ENCODE measurements around the gene LMF1. TPM values are rescaled to one million over a fixed set of nuclear protein-coding genes. Genes with fewer than 3 reads are reported as not detected.

The LMF1 gene
- total RNA-seq, 1 experiment from 2014 or later: 7.1 TPM

DNA sequence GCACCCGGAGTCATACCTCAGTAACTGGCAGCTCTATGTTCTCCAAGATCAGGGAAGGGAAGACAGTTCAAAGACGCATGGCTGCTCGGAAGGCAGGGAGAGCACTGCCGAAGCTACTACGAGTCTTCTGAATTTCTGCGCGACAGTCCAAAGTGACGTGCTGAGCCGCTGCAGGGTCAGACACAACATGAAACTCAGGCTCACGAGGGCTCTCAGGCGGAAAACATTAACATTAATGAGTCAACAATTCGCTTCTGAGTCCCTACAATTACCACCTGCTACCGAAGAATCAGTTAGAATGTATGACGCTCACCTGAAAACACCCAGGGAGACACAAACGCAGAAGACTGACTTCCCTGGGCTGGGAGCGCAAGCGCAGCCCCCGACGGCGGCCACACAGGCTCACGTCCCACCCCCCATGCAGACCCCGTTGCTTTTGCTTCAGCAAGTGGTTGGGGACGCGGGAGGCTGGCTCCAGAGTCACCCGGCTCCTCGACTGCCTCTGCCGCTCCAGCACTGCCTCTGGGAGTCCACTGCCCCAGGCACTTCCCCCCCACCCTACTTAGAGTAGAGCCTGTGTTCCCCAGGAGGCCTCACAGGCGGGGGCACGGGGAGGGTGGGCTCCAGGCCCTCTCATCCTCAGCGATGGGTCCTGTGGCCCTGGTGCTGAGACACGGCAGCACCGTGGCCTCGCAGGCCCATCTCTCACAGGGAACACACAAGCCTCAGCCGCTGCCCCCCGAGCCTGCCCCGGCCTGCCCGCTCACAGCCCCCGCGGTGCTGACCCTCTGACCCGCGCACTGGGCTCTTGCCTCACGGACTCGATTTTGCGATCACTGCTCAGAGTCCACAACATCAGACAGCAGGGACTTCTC, 38.9 kb downstream of the LMF1 start:
- no peak for DNase-seq

DNA sequence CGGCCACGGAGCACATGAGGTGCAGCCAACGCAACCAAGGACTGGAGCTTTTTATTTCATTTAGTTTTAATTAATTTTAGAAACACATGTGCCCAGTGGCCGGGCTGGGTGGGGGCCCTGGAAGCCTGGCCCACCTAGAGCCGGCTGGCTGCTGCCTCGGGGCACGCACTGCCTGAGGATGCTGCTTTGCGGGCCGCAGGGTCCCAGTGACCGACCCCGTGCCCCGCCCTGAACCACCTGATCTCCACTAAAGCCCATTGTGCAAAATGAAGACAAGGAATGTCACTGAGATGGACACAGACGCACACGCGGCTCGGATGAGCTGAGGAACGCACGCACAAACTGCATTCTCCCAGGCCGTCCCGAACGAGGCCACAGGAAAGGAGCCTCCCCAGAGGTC, 39.6 kb downstream of the LMF1 start:
- no peaks in the 10 kb centered on the region for H3K36me3 ChIP-seq (replicated peaks; ENCODE audit: control insufficient read depth, insufficient read depth, low read length)
- DNase-seq: no peak

More for the DNA sequence above, 38.9 kb downstream of the LMF1 start:
- H3K4me3 ChIP-seq (ENCODE audit: insufficient read depth, low read depth, low read length): no peak overlapping the region
- no peaks in the 10 kb centered on the region for H3K27me3 ChIP-seq (ENCODE audit: control insufficient read depth, insufficient read depth, low read length)
- H3K36me3 ChIP-seq (replicated peaks; ENCODE audit: control insufficient read depth, insufficient read depth, low read length): no peaks in the 10 kb centered on the region

DNA sequence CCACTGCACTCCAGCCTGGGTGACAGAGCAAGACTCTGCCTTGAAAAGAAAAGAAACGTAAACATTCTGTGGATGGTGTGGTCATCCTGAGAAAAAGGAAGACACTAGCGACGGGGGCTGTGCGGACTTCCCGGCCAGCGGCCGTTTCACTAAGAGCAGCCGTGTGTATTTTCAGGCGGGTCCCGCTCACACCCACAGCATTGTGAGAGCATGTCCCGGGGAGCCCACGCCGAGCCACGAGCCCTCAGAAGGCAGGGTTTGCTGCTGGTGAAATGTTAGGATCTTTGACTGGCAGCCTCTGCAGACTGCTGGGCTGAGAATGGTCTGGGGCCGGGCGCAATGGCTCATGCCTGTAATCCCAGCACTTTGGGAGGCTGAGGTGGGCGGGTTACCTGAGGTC, 40.3 kb downstream of the LMF1 start:
- H3K27me3 ChIP-seq (ENCODE audit: control insufficient read depth, insufficient read depth, low read length): no peaks in the 10 kb centered on the region
- no peaks in the 10 kb centered on the region for H3K36me3 ChIP-seq (replicated peaks; ENCODE audit: control insufficient read depth, insufficient read depth, low read length)
- DNase-seq: no peak
- no peak overlapping the region for H3K4me3 ChIP-seq (ENCODE audit: insufficient read depth, low read depth, low read length)

More for the DNA sequence above, 39.6 kb downstream of the LMF1 start:
- Histone ChIP-seq H3K27me3 (ENCODE audit: control insufficient read depth, insufficient read depth, low read length) (no peaks in the 10 kb centered on the region), H3K4me3 (ENCODE audit: insufficient read depth, low read depth, low read length) (no peak overlapping the region)

DNA sequence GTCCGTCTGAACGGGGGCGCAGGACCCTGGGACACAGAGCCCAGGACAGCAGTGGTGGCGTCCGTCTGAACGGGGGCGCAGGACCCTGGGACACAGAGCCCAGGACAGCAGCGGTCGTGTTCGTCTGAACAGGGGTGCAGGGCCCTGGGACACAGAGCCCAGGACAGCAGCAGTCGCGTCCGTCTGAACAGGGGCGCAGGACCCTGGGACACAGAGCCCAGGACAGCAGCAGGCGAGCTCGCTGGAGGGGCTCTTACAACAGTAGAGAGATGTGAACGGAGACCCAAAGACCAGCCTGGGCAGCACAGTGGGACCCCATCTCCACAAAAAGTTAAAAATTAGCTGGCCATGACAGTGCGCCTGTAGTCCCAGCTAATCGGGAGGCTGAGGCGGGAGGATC, 40.7 kb downstream of the LMF1 start:
- no peaks in the 10 kb centered on the region for H3K27me3 ChIP-seq (ENCODE audit: control insufficient read depth, insufficient read depth, low read length)
- no peaks in the 10 kb centered on the region for H3K36me3 ChIP-seq (replicated peaks; ENCODE audit: control insufficient read depth, insufficient read depth, low read length)
- no peak overlapping the region for H3K4me3 ChIP-seq (ENCODE audit: insufficient read depth, low read depth, low read length)
- no peak for DNase-seq

DNA sequence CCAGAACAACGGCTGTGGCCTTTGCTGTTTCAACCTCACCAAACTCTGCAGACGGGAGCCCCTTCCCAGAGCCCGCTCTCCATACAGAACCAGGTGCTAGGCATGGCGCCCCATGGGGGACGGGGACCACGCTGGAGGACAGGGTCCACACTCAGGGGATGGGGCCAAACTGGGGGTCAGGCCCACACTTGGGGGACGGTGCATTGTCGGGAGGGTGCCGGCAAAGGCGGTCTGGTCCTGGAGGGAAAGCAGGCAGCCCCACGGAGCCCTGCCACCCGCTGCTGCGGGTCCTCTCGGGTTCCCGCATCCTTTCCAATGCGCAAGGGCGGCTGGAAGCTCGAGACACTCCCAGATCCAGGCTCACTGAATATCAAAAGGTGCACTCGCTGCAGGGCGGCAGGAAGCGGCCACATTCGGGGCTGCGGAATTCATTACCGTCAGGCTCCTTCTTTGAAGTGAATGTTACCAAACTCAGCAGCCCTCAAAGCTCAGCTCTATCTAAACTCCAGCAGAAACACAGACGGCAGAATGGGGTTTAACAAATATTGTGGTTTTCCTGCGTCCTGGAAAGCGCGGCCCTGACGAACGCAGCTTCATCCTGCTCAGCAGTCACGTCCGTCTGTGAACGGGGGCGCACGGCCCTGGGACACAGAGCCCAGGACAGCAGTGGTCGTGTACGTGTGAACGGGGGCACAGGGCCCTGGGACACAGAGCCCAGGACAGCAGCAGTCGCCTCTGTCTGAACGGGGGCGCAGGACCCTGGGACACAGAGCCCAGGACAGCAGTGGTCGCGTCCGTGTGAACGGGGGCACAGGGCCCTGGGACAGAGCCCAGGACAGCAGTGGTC, 41.3 kb downstream of the LMF1 start:
- H3K27me3 ChIP-seq (ENCODE audit: control insufficient read depth, insufficient read depth, low read length): no peaks in the 10 kb centered on the region
- no peaks in the 10 kb centered on the region for H3K36me3 ChIP-seq (replicated peaks; ENCODE audit: control insufficient read depth, insufficient read depth, low read length)
- DNase-seq: peak; percentile 90
- no peak overlapping the region for H3K4me3 ChIP-seq (ENCODE audit: insufficient read depth, low read depth, low read length)

DNA sequence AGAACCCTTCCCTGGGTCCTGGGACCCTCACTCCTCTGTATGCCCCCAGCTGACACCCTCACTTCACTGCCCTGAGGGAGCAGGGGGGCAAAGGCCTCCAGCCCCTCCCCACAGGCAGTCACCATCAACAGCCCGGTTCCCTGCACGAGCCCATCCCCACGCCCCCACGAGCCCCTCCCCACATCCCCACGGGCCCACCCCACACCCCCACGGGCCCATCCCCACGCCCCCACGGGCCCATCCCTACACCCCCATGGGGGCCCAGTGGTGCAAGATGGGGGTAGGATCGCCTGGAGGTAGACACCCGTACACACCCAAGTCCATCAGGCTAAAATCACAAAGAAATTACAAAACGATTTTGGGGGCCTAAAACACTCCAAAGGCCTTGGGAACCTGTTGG, 42.3 kb downstream of the LMF1 start:
- H3K4me3 ChIP-seq (ENCODE audit: insufficient read depth, low read depth, low read length): no peak overlapping the region
- no peaks in the 10 kb centered on the region for H3K27me3 ChIP-seq (ENCODE audit: control insufficient read depth, insufficient read depth, low read length)
- no peaks in the 10 kb centered on the region for H3K36me3 ChIP-seq (replicated peaks; ENCODE audit: control insufficient read depth, insufficient read depth, low read length)
- DNase-seq: no peak

DNA sequence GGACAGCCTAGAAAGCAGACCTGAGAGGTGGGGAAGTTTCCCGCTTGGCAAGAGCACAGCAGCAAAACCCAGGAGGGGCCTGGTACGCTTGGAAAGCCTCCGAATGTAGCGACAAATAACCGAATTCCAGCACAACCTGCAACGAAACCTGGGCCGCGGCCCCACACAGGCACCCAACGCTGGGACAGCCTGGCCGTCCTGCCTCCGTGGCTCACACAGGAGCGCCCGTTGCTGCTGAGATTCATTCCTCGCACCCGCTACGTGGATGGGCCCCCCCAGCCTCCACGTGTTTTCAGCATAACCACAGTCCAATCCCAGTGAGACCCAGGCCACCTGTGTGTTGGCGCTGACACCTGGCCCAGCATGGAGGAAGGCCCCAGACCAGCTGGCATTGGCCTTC, 42.9 kb downstream of the LMF1 start:
- DNase-seq: no peak
- H3K4me3 ChIP-seq (ENCODE audit: insufficient read depth, low read depth, low read length): no peak overlapping the region
- no peaks in the 10 kb centered on the region for H3K36me3 ChIP-seq (replicated peaks; ENCODE audit: control insufficient read depth, insufficient read depth, low read length)
- no peaks in the 10 kb centered on the region for H3K27me3 ChIP-seq (ENCODE audit: control insufficient read depth, insufficient read depth, low read length)

DNA sequence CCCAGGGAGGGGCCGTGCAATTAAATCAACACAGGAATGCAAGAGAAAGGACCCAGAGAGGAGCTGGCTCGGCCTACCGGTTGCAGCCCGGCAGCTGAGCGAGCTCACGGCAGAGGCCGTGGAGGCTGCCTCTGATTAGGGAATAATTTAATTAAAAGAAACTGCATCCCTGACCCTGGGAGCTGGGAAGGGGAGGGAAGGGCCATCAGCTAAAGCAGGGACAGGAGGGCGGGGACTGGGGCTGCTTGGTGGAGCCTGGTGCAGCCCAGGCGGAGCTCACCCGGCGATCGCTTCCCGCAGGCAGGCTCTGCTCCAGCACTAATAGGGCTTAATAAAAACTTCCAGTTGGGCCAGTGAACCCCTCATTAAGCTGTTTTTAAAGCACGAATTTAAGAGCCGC, 43.4 kb downstream of the LMF1 start:
- no peak overlapping the region for H3K4me3 ChIP-seq (ENCODE audit: insufficient read depth, low read depth, low read length)
- H3K27me3 ChIP-seq (ENCODE audit: control insufficient read depth, insufficient read depth, low read length): no peaks in the 10 kb centered on the region
- DNase-seq: no peak

DNA sequence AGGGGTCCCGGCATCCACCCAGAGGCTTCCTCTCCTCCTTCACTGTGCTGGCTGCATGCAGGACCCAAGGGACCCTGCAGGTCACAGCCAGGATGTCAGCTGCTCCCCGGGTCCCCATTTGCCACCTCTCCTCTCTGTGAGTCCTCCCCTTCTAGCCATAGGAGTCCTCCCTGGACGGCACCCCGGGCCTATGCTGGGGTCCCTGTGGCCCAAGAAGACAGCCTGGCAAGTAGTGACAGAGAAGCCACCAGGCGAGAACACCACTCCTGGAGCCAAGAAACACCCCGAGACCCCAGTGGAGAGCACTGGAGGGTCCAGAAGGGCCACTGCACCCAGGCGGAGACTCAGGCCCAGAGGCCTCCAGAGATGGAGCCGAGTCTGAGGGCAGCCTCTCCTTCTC, 44.1 kb downstream of the LMF1 start:
- DNase-seq: no peak
- no peaks in the 10 kb centered on the region for H3K27me3 ChIP-seq (ENCODE audit: control insufficient read depth, insufficient read depth, low read length)
- H3K4me3 ChIP-seq (ENCODE audit: insufficient read depth, low read depth, low read length): no peak overlapping the region
- no peaks in the 10 kb centered on the region for H3K36me3 ChIP-seq (replicated peaks; ENCODE audit: control insufficient read depth, insufficient read depth, low read length)

More for the DNA sequence above, 43.4 kb downstream of the LMF1 start:
- H3K36me3 ChIP-seq (replicated peaks; ENCODE audit: control insufficient read depth, insufficient read depth, low read length): no peaks in the 10 kb centered on the region

DNA sequence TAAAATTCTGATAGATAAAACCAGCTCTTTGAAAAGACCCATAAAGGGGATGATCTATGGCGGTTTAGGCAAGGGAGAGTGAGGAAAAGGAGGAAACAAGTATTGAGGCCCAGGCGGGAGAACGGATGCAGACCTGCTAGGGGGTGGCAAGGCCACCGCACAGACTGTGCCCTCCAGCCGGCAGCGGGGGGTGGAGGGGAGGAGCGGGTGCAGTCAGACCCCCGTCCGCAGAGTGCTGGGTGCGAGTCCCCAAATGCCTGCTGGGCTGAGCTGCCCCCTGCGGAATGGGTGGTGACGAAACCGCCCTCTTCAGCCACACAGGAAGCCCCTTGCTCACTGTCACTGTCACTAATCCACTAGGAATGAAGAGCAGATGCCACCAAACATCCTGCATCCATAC, 46.0 kb downstream of the LMF1 start:
- no peak for DNase-seq
- Histone ChIP-seq H3K27me3 (ENCODE audit: control insufficient read depth, insufficient read depth, low read length) (no peaks in the 10 kb centered on the region), H3K36me3 (replicated peaks; ENCODE audit: control insufficient read depth, insufficient read depth, low read length) (no peaks in the 10 kb centered on the region), H3K4me3 (ENCODE audit: insufficient read depth, low read depth, low read length) (no peak overlapping the region)

DNA sequence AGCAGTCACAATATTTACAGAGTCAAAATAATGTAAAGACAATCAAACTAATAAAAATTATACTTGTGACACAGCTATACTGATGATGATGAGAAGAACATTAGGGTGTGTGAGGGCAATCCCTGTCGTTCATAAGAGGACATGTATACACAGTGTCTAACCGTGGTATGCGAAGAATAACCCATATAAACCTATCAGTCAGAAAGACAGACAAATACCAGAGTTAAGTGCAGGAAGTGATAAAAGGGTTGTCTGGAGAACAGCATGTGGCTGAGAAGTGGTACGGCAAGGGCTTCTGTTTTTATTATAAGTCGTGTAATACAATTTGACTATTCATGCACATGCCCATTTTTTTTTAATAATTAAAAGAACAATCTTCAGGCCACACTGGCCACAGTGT, 46.7 kb downstream of the LMF1 start:
- DNase-seq: no peak
- Histone ChIP-seq H3K36me3 (replicated peaks; ENCODE audit: control insufficient read depth, insufficient read depth, low read length) (no peaks in the 10 kb centered on the region), H3K27me3 (ENCODE audit: control insufficient read depth, insufficient read depth, low read length) (no peaks in the 10 kb centered on the region)

DNA sequence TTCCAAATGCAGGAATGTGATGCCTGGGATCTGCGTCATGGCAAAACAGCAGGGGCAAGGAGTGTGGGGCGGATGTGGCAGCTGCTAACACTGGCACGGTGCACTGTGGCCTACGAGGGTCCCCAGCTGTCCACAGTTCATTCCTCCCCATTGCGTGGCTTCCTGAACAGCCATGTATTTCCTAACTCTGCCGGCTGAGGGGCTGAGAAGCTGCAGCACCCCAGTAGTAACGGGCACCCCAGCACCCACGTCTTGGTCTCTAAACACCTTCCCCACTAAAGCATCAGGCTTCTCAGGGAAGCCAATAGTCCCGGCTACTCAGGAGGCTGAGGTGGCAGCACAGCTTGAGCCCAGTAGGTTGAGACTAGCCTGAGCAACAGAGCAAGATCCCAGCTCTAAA, 47.6 kb downstream of the LMF1 start:
- Histone ChIP-seq H3K36me3 (replicated peaks; ENCODE audit: control insufficient read depth, insufficient read depth, low read length) (no peaks in the 10 kb centered on the region), H3K27me3 (ENCODE audit: control insufficient read depth, insufficient read depth, low read length) (no peaks in the 10 kb centered on the region), H3K4me3 (ENCODE audit: insufficient read depth, low read depth, low read length) (no peak overlapping the region)
- DNase-seq: no peak

More for the DNA sequence above, 46.7 kb downstream of the LMF1 start:
- no peak overlapping the region for H3K4me3 ChIP-seq (ENCODE audit: insufficient read depth, low read depth, low read length)

DNA sequence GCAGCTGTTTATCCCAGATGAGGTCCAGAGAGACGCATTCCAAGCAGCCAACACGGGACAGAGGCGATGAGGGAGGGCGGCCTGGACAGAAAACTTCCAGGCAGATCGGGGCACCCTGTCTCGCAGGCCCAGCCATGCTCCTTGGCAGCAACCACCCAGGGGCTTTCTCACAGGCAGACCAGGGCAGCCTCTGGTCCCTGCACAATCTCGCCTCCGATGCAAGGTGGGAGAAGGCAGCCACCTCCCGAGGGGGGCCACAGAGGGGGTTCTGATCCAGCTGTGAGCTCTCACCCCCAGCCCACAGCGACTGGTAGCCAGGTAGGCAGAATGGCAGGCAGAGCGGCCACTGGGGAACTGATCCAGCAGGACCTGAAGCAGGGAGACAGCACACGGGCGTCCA, 48.7 kb downstream of the LMF1 start:
- no peak overlapping the region for H3K4me3 ChIP-seq (ENCODE audit: insufficient read depth, low read depth, low read length)

DNA sequence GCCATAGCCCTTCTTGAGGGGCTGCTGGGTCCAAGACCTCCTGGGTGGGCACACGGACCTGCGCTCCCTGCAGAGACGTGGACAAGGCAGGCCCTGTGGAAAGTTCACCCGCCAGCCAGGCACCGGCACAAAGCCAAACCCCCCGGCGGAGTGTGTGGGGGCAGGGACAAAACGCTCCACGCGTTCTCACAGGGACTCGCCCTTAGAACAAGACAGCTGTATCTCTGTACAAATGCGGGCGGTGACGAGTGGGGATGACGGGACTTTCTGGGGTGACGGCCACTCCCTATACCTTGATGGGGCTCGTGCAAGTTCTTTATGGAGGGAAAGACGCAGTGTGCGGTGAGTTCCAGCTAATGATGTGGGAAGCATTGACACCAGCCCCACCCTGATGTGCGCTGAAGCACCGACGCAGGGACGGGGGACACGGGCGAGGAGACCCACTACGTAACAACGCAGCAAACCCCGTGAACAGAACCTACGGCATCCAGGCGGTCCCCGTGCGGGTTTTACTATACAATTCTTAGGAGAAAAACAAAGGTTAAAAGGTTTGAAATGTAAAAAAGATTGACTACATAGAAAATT, 49.4 kb downstream of the LMF1 start:
- Histone ChIP-seq H3K27me3 (ENCODE audit: control insufficient read depth, insufficient read depth, low read length) (no peaks in the 10 kb centered on the region), H3K36me3 (replicated peaks; ENCODE audit: control insufficient read depth, insufficient read depth, low read length) (no peaks in the 10 kb centered on the region), H3K4me3 (ENCODE audit: insufficient read depth, low read depth, low read length) (no peak overlapping the region)
- DNase-seq: no peak

More for the DNA sequence above, 48.7 kb downstream of the LMF1 start:
- DNase-seq: no peak
- Histone ChIP-seq H3K27me3 (ENCODE audit: control insufficient read depth, insufficient read depth, low read length) (no peaks in the 10 kb centered on the region), H3K36me3 (replicated peaks; ENCODE audit: control insufficient read depth, insufficient read depth, low read length) (no peaks in the 10 kb centered on the region)

DNA sequence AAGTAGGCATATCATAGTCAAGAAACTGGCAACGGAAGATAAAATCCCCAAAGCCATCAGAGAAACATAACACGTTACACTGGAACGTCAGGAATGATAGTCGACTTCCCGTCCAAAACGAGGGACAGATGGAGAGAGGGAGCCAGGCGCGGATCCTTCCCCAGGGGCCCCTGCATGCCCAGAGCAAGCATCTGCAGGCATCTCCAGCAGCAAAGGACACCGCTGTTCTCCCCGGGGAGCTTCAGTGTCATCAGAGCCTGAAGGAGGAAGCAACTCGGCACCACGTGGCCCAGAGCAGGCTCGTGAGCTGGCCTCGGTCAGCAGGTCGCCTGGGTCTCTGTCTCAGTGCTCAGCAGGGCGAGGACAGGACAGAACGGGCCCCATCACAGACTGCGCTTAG, 50.1 kb downstream of the LMF1 start:
- H3K27me3 ChIP-seq (ENCODE audit: control insufficient read depth, insufficient read depth, low read length): no peaks in the 10 kb centered on the region
- H3K36me3 ChIP-seq (replicated peaks; ENCODE audit: control insufficient read depth, insufficient read depth, low read length): no peaks in the 10 kb centered on the region

More for the DNA sequence above, 50.1 kb downstream of the LMF1 start:
- no peak for DNase-seq
- H3K4me3 ChIP-seq (ENCODE audit: insufficient read depth, low read depth, low read length): no peak overlapping the region

Data from H7 (cell line).